HG03039 (cell line): ENCODE measurements around the gene FHL2.

Experiments
- ATAC-seq: cut with Tn5 transposase; IDR thresholded peaks from one replicate; pipeline ENCODE4 v1.9.1; 2021; ENCODE audit warnings: mild to moderate bottlenecking, moderate library complexity; ENCODE audit not compliant: unreplicated experiment

FHL2 gene

GRCh38 chr2:105399207-105399861, 483 bp upstream of the FHL2 start:
- no peak for ATAC-seq

- ATAC-seq: no peak
Observed at GRCh38 chr2:105397953-105398335, 907 bp downstream of the FHL2 start.

GRCh38 chr2:105397025-105397722, 1.7 kb downstream of the FHL2 start:
- ATAC-seq: no peak

- no peak for ATAC-seq
Observed at GRCh38 chr2:105396254-105397024, 2.4 kb downstream of the FHL2 start.

GRCh38 chr2:105395691-105396090, 3.2 kb downstream of the FHL2 start:
- no peak for ATAC-seq

- no peak for ATAC-seq
Observed at GRCh38 chr2:105394951-105395611, 3.8 kb downstream of the FHL2 start.

- no peak for ATAC-seq
Observed at GRCh38 chr2:105393373-105394055, 5.3 kb downstream of the FHL2 start.

GRCh38 chr2:105391763-105392662, 6.8 kb downstream of the FHL2 start:
- ATAC-seq: no peak

GRCh38 chr2:105391058-105391627, 7.7 kb downstream of the FHL2 start:
- no peak for ATAC-seq

GRCh38 chr2:105390454-105390853, 8.4 kb downstream of the FHL2 start:
- no peak for ATAC-seq

- no peak for ATAC-seq
Observed at GRCh38 chr2:105388971-105389381, 9.9 kb downstream of the FHL2 start.

- ATAC-seq: no peak
Observed at GRCh38 chr2:105387225-105387624, 11.6 kb downstream of the FHL2 start.

GRCh38 chr2:105385731-105386540, 12.9 kb downstream of the FHL2 start:
- no peak for ATAC-seq

- ATAC-seq: no peak
Observed at GRCh38 chr2:105384861-105385260, 14.0 kb downstream of the FHL2 start.

- no peak for ATAC-seq
Observed at GRCh38 chr2:105384216-105384615, 14.6 kb downstream of the FHL2 start.

- no peak for ATAC-seq
Observed at GRCh38 chr2:105383432-105384166, 15.3 kb downstream of the FHL2 start.

- no peak for ATAC-seq
Observed at GRCh38 chr2:105382177-105382576, 16.7 kb downstream of the FHL2 start.

GRCh38 chr2:105381101-105381668, 17.7 kb downstream of the FHL2 start:
- no peak for ATAC-seq
